ENCODE measurements around the gene EED. TPM values are rescaled to one million over a fixed set of nuclear protein-coding genes. Genes with fewer than 3 reads are reported as not detected.

Gene EED
- total and polyA plus RNA-seq, 12 donors: 8.0 to 17.3 (median 9.6) TPM

DNA sequence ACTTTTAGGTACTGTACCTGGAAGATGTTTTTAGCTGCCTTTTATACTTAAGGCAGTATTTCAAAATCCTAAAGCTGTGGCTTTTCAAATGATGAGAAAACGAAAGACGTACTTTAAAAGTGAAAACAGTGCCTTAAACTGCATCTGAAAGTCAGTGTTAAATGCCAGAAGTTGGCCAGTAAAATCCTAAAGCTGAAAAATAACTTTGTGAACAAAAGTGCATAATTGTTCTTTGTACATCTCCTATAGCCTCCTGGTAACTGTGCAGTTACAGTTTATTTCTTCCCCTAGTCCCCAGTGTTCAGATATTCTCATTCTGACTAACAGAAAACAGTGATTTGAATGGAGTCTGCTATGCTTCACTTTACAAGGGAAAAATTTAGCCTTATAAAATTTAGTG is 6.8 kb downstream of the EED start:
- H3K36me3 ChIP-seq: peaks cover 0 to 42% (median 0%) of the 10 kb centered on the region in 9 donors

GRCh38 chr11:86255896-86256295 is 11.3 kb downstream of the EED start:
- no peak for ATAC-seq
- H3K36me3 ChIP-seq: peaks cover 0 to 81% (median 5%) of the 10 kb centered on the region in 9 donors

More for the DNA sequence above, 6.8 kb downstream of the EED start:
- no peak for TF ChIP-seq CTCF (IDR thresholded peaks at IDR 0.05)
- peaks cover 0 to 50% (median 36%) of the 10 kb centered on the region in 9 donors for H3K4me1 ChIP-seq
- no peaks in the 10 kb centered on the region for H3K9me3 ChIP-seq
- no peak overlapping the region for H3K27ac ChIP-seq
- intact Hi-C loops (cut with DNase I): no loop called here
- no peak for ATAC-seq
- WGBS, 2 donors: 81 to 95% methylated on average over 2 of the region's 2 CpGs
- no peak for DNase-seq
- no peaks in the 10 kb centered on the region for H3K27me3 ChIP-seq
- no peak overlapping the region for H3K4me3 ChIP-seq

DNA sequence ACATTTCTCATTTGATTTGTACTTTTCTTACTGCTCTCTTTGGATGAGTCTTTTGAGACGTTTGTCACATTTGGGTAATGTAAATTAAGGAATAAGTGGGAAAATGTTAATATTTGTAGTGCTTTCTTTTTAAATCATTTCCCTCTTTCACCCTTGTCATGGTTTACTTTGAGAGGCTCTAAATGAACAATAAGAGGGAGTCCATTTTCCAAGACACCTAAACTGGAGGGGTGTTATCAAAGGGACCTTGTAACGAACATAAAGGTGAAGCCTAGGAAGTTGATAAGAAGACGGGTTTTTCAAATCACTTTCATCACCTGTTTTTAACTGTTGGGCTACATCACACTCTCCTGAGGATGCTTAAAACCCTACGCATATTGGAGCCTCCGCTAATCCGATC is 12.1 kb downstream of the EED start:
- intact Hi-C loops (cut with DNase I): no loop called here
- Histone ChIP-seq H3K27ac (no peak overlapping the region), H3K9me3 (no peaks in the 10 kb centered on the region), H3K4me3 (no peak overlapping the region), H3K36me3 (peaks cover 0 to 82% (median 6%) of the 10 kb centered on the region in 9 donors), H3K27me3 (no peaks in the 10 kb centered on the region), H3K4me1 (peaks cover 0 to under 1% (median 0%) of the 10 kb centered on the region in 9 donors)
- 64 to 70% methylated on average over 6 of the region's 6 CpGs for WGBS, 2 donors
- DNase-seq (no peak), ATAC-seq (no peak)
- TF ChIP-seq CTCF (IDR thresholded peaks at IDR 0.05): no peak

More at GRCh38 chr11:86255896-86256295, 11.3 kb downstream of the EED start:
- Histone ChIP-seq H3K27me3 (no peaks in the 10 kb centered on the region), H3K27ac (no peak overlapping the region), H3K4me3 (no peak overlapping the region), H3K9me3 (no peaks in the 10 kb centered on the region), H3K4me1 (peaks cover 0 to 7% (median 0%) of the 10 kb centered on the region in 9 donors)
- intact Hi-C loops (cut with DNase I): no loop called here
- TF ChIP-seq CTCF (IDR thresholded peaks at IDR 0.05): no peak
- 95 to 96% methylated on average over 1 of the region's 1 CpG for WGBS, 2 donors
- no peak for DNase-seq

DNA sequence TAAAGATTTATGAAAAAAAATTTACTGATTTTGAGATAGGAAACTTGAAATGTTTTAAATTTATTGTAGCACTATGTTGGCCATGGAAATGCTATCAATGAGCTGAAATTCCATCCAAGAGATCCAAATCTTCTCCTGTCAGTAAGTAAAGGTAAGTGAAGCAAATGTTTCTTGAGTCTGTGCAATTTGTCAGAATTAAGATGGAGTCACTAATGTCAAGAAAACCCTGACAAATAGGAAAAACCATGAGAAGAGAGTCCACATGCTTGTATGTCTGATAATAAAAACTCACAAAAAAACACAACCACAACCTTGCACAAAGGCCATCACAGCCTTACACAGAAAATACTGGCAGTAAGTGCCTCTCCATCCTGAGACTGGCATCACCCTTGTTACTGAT is 12.9 kb downstream of the EED start:
- no peak for DNase-seq
- Histone ChIP-seq H3K4me3 (no peak overlapping the region), H3K36me3 (peaks cover 0 to 83% (median 7%) of the 10 kb centered on the region in 9 donors), H3K4me1 (no peaks in the 10 kb centered on the region), H3K9me3 (no peaks in the 10 kb centered on the region), H3K27ac (no peak overlapping the region), H3K27me3 (no peaks in the 10 kb centered on the region)
- ATAC-seq: no peak
- no peak for TF ChIP-seq CTCF (IDR thresholded peaks at IDR 0.05)
- intact Hi-C loops (cut with DNase I): no loop called here

All from heart right ventricle (tissue), 16 donors.